Panc1 (cell line): ENCODE measurements around the gene PRR35. TPM values are rescaled to one million over a fixed set of nuclear protein-coding genes. Genes with fewer than 3 reads are reported as not detected.

Source experiments
- ATAC-seq: fragments of 200-7000 bp; cut with Tn5 transposase; 2 replicates; pipeline ENCODE4 v1.9.1; 2020; ENCODE audit warnings: mild to moderate bottlenecking, moderate library complexity
- BruUV-seq: library from RNA; stranded (reverse); fragments of 400-500 nt; replicated peaks from 2 replicates; lab custom pipeline; 2021; lab: Mats Ljungman, UMichigan
- CTCF ChIA-PET: fragments of 300-600 bp; sonication (Branson Sonifier 250); formaldehyde crosslinking; loops from one replicate; lab custom pipeline; 2022; ENCODE audit warnings: antibody characterized with exemption; lab: Charles Lee
- POLR2A ChIA-PET: fragments of 300-600 bp; sonication (Branson Sonifier 250); formaldehyde crosslinking; loops from one replicate; lab custom pipeline; 2022; ENCODE audit warnings: antibody characterized with exemption; lab: Charles Lee
- DNase-seq: peaks from one replicate; pipeline ENCODE4 v3.0.0-alpha.2; 2010; ENCODE audit warnings: low read depth, low spot score
- H3K27ac ChIP-seq: 2 replicates; pipeline ENCODE4 v1.5.1; 2011; ENCODE audit warnings: mild to moderate bottlenecking, low read length, inconsistent platforms
- H3K27me3 ChIP-seq: fragments of 200-500 bp; sonication (Bioruptor generic); 2 replicates; pipeline ENCODE4 v1.6.0; 2014; ENCODE audit warnings: low read length, inconsistent platforms; ENCODE audit not compliant: control insufficient read depth, insufficient read depth
- H3K36me3 ChIP-seq: fragments of 200-500 bp; sonication (Bioruptor generic); 2 replicates; pipeline ENCODE4 v1.5.1; 2014; ENCODE audit warnings: inconsistent platforms, mild to moderate bottlenecking, low read length, moderate library complexity; ENCODE audit not compliant: control insufficient read depth, insufficient read depth
- H3K4me1 ChIP-seq: 2 replicates; pipeline ENCODE4 v1.5.1; 2011; ENCODE audit warnings: inconsistent platforms, mild to moderate bottlenecking, low read length, moderate library complexity; ENCODE audit not compliant: control insufficient read depth, insufficient read depth
- H3K4me3 ChIP-seq, 2 experiments: 2 replicates each; pipeline ENCODE4 v1.5.1; 2011 to 2012; ENCODE audit warnings: low read depth in 2 of 2, low read length in 2 of 2, mild to moderate bottlenecking in 2 of 2, inconsistent platforms in 1 of 2, moderate library complexity in 1 of 2
- H3K9me3 ChIP-seq: fragments of 200-500 bp; sonication (Bioruptor generic); 2 replicates; pipeline ENCODE4 v1.5.1; 2014; ENCODE audit warnings: low read depth, mild to moderate bottlenecking, inconsistent platforms, low read length, moderate library complexity; ENCODE audit not compliant: control insufficient read depth, insufficient read depth
- POLR2AphosphoS5 ChIP-seq: IDR thresholded peaks from 2 replicates; pipeline ENCODE4 v1.6.1; 2012; ENCODE audit warnings: mild to moderate bottlenecking, low read depth, low read length, moderate library complexity
- REST ChIP-seq, 2 experiments: IDR thresholded peaks; 2 replicates each; pipeline ENCODE4 v1.6.1; 2011 to 2012; ENCODE audit warnings: low read depth in 2 of 2, control low read depth in 1 of 2, low read length in 1 of 2, mild to moderate bottlenecking in 1 of 2, moderate library complexity in 1 of 2; ENCODE audit not compliant: insufficient read depth in 1 of 2
- SIN3A ChIP-seq: IDR thresholded peaks from 2 replicates; pipeline ENCODE4 v1.6.1; 2012; ENCODE audit warnings: low read depth, mild to moderate bottlenecking, low read length, moderate library complexity, borderline replicate concordance; ENCODE audit not compliant: insufficient read depth
- TCF7L2 ChIP-seq: IDR thresholded peaks from 2 replicates; pipeline ENCODE4 v1.6.1; 2011; ENCODE audit warnings: mild to moderate bottlenecking, low read depth, low read length, inconsistent platforms
- in situ Hi-C: cut with HindIII; loops from 2 replicates; pipeline ENCODE4 v1.10.0; 2016; ENCODE audit warnings: low sequenced_read_pairs, low pct_unique_long_range_greater_than_20kb
- intact Hi-C: fragments of 100-400 bp; cut with micrococcal nuclease; formaldehyde crosslinking; loops from one replicate; pipeline ENCODE4 v1.10.0; 2022; ENCODE audit not compliant: unreplicated experiment
- total RNA-seq: library from RNA; stranded (reverse); gene quantifications from one replicate; pipeline ENCODE4 v1.2.1, GENCODE V29; 2021; ENCODE audit not compliant: unreplicated experiment
- TF ChIP-seq, protein P1 (sequence below): fragments of 450-650 bp; IDR thresholded peaks from 2 replicates; pipeline ENCODE4 v1.5.1; 2017; ENCODE audit warnings: mild to moderate bottlenecking

The PRR35 gene
- total RNA-seq, 1 experiment from 2014 or later: 2.2 TPM

DNA sequence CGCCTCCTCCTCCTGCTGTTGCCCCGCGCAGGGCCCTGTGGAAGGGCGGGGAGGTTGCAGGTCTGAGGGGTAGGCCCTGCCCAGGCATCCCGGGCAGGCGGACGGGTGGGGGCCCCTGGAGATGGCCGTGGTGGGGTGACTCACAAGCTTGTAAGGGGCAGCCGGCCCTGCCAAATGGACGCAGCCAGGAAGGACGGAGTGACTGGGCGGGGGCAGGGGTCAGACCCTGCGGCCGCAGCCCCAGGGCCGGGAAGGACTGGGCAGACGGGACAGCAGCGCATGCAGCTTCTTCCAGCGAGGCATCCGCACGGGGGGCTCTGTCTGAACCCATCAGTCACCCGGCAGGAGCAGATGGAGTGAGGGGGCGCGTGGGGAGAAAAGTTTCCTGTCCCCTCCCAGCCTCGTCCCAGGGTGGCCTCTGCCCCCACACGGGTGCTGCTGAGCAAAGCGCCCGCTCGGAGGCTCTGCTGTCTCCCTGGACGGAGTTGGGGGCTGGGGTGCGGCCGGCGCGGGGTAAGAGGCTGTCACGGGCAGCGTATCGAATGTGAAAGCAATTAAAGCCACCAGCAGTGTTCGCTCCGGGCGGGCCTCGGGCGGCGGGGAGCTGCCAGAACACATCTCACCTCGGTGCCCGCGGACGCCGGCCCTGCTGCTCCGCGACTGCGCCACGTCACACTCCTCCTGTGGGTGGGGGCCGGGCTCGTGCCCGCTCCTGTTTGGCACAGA, 5.4 kb upstream of the PRR35 start:
- Histone ChIP-seq H3K9me3 (no peaks in the 10 kb centered on the region), H3K27me3 (no peaks in the 10 kb centered on the region), H3K36me3 (no peaks in the 10 kb centered on the region), H3K27ac (no peak overlapping the region), H3K4me1 (peaks cover 27% of the 10 kb centered on the region), H3K4me3 (no peak overlapping the region)
- no peak for TF ChIP-seq TCF7L2
- TF ChIP-seq, protein P1, sequence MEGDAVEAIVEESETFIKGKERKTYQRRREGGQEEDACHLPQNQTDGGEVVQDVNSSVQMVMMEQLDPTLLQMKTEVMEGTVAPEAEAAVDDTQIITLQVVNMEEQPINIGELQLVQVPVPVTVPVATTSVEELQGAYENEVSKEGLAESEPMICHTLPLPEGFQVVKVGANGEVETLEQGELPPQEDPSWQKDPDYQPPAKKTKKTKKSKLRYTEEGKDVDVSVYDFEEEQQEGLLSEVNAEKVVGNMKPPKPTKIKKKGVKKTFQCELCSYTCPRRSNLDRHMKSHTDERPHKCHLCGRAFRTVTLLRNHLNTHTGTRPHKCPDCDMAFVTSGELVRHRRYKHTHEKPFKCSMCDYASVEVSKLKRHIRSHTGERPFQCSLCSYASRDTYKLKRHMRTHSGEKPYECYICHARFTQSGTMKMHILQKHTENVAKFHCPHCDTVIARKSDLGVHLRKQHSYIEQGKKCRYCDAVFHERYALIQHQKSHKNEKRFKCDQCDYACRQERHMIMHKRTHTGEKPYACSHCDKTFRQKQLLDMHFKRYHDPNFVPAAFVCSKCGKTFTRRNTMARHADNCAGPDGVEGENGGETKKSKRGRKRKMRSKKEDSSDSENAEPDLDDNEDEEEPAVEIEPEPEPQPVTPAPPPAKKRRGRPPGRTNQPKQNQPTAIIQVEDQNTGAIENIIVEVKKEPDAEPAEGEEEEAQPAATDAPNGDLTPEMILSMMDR: no peak
- no TSS peak for BruUV-seq
- intact Hi-C loops (no loop called here), in situ Hi-C loops (no loop called here)
- DNase-seq (no peak), ATAC-seq (peak; percentile 28)
- CTCF ChIA-PET: no interaction called here
- POLR2A ChIA-PET: no interaction called here

DNA sequence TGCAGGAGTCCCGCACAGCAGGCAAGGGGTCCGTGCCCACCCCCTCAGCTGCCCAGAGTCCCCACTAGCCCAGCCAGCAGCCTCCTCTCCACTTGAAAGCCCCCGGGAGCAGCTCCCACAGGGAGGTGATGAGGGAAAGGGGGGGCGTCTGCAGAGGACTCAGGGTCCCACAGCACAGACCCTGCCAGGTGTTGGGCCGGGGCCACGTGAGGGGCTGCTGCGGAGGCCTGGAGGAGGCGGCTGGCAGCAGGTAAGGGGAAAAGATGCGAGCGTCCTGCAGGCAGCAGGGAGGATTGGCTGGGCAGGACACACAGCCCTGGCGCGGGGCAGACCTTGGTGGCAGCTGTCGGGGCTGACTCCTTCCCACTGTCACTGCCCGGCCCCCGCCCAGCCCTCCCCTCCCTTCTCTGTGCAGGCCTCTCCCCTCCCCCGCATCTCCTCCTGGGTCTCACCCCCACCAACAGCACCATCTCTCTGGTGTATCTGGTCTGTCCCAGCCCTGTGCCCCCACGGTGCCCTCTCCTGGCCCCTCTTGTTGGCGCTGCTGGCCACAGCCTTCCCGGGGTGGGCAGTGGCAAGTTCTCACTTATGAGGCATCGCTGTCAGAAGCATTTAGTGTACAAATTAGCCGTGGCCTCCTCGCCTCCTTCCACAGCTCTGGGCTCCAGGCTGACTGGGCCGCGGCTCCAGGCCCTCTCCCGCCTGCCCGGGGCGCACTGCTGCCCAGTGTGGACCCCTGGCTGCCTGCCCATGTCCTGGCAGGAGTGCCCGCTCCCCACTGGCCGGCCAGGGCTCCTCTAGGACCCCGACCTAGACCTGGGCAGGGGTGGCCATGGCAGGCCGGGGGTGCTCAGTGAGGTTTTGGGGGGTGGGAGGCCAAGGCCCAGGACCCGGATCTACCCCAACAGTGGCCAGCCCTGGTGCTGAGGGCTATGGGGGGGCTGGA, 4.4 kb upstream of the PRR35 start:
- ChIA-PET CTCF (no interaction called here), POLR2A (no interaction called here)
- H3K36me3 ChIP-seq: no peaks in the 10 kb centered on the region
- no peak overlapping the region for H3K27ac ChIP-seq
- no peak for TF ChIP-seq POLR2AphosphoS5
- no peak for TF ChIP-seq TCF7L2
- TF ChIP-seq SIN3A: no peak
- no peak for TF ChIP-seq REST (IDR thresholded peaks at IDR 0.05; ENCODE audit: insufficient read depth in 1 of 2, low read depth in 2 of 2, low read length in 1 of 2)
- TF ChIP-seq, protein P1: peak; percentile 41
- intact Hi-C loops: no loop called here
- no peaks in the 10 kb centered on the region for H3K9me3 ChIP-seq
- in situ Hi-C loops: no loop called here
- no peaks in the 10 kb centered on the region for H3K27me3 ChIP-seq
- DNase-seq: no peak
- peaks cover 27% of the 10 kb centered on the region for H3K4me1 ChIP-seq
- no TSS peak for BruUV-seq
- H3K4me3 ChIP-seq: no peak overlapping the region
- ATAC-seq: no peak
